Measurements from ENCODE around the gene ZDHHC4. TPM values are rescaled to one million over a fixed set of nuclear protein-coding genes. Genes with fewer than 3 reads are reported as not detected.

Gene ZDHHC4
- total RNA-seq, 1 experiment from 2014 or later, result 62.0 TPM

DNA sequence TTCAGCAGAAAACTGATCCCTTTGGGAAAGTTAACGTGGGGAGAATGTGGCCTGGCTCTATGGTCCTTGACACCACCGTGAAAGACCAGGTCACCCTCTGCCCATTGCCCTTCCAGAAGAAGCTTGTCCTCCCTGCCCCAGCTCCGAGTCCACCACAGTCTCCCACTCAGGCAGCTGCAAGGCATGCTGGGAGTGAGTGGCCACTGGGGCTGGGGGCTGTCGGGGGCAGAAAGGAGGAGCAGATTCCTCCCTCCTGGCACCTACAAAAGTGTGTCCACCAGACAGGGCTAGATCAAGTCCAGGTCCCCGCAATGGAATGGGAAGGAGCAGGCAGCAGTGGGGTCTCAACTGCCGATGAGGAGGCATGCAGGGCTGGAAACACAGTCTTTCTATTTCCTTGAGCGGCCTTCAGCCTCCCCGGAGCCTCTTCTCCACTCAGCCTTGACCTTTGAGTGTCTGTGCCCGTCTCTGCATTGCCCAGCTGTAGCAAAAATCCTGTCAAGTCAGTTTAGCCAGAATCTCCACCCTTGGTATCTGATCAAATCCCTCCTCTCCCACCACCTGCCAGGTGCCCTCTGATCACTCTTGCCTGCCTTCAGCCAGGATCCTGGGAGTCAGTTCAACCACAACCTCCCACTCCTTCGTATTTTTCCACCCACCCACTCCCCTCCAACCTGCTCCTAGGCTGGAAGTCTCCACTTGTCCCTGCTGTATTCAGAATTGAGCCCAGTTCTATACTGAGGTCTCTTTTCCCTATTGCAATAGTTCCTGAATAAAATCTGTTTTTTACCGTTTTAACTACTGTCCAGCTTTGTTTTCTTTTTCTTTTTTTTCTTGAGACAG is 53.0 kb downstream of the ZDHHC4 start:
- WGBS (ENCODE audit: extremely low coverage, insufficient read length, low lambda C conversion rate), result no CpG with 5 or more reads among the region's 11 CpGs
- no peak overlapping the region for H3K27ac Mint-ChIP-seq
- no peak overlapping the region for H3K23ac ChIP-seq (ENCODE audit: insufficient read length, low read depth, low read length)

More for the DNA sequence above, 53.0 kb downstream of the ZDHHC4 start:
- Histone ChIP-seq H3K56ac (ENCODE audit: insufficient read length, low read depth, low read length) (no peak overlapping the region), H3K4me1 (ENCODE audit: insufficient read depth, low read length) (no peaks in the 10 kb centered on the region), H2AFZ (ENCODE audit: low read length) (no peak overlapping the region), H2BK20ac (ENCODE audit: low read depth, low read length, poor library complexity, severe bottlenecking) (no peak overlapping the region), H3K9me3 (ENCODE audit: control insufficient read depth, low read depth, low read length) (no peaks in the 10 kb centered on the region), H3K79me1 (ENCODE audit: insufficient read depth, low read depth, low read length, poor library complexity, severe bottlenecking) (no peaks in the 10 kb centered on the region), H3K27ac (ENCODE audit: insufficient read length, low read depth, low read length) (no peak overlapping the region), H2BK120ac (ENCODE audit: low read depth, low read length, poor library complexity, severe bottlenecking) (no peak overlapping the region), H3K23me2 (ENCODE audit: insufficient read length, low read depth, low read length, poor library complexity, severe bottlenecking) (no peaks in the 10 kb centered on the region), H3K18ac (ENCODE audit: insufficient read length, low read depth, low read length) (no peak overlapping the region), H3K79me2 (ENCODE audit: insufficient read depth, low read length) (no peaks in the 10 kb centered on the region), H3K14ac (ENCODE audit: insufficient read depth, low read length) (no peak overlapping the region), H4K91ac (ENCODE audit: insufficient read length, low read depth, low read length) (no peak overlapping the region), H3K4me2 (ENCODE audit: insufficient read depth, insufficient read length, low read length) (no peak overlapping the region), H2BK12ac (ENCODE audit: insufficient read length, low read depth, low read length) (no peak overlapping the region), H2BK5ac (ENCODE audit: insufficient read length, low read length) (no peak overlapping the region), H3K27me3 (ENCODE audit: insufficient read depth, low read length) (no peaks in the 10 kb centered on the region), H4K20me1 (ENCODE audit: control insufficient read depth, insufficient read depth, insufficient read length) (no peaks in the 10 kb centered on the region), H4K5ac (ENCODE audit: insufficient read length, low read depth, low read length) (no peak overlapping the region), H2BK15ac (ENCODE audit: low read depth, low read length) (no peak overlapping the region), H2AK5ac (ENCODE audit: insufficient read length, low read length) (no peak overlapping the region), H3T11ph (ENCODE audit: low read length) (no peak overlapping the region), H3K4ac (ENCODE audit: low read depth, low read length) (no peak overlapping the region), H4K8ac (replicated peaks; ENCODE audit: insufficient read length, low read depth, low read length) (no peak overlapping the region), H3K9ac (ENCODE audit: extremely low read depth, insufficient read length, low read length) (no peak overlapping the region)
- no peaks in the 10 kb centered on the region; a peak in 1 of 5 replicates for H3K9me3 Mint-ChIP-seq
- H3K36me3 Mint-ChIP-seq (ENCODE audit: insufficient read depth in 1 of 3, low read depth in 3 of 3), result no peaks in the 10 kb centered on the region
- 0 out of 2 replicates have a peak, but pooled peaks cover 1% of the 10 kb centered on the region for H3K27me3 Mint-ChIP-seq (ENCODE audit: low read depth)
- DNase-seq, result no peak
- no peak overlapping the region for H3K4me3 Mint-ChIP-seq
- TF ChIP-seq, protein P1, sequence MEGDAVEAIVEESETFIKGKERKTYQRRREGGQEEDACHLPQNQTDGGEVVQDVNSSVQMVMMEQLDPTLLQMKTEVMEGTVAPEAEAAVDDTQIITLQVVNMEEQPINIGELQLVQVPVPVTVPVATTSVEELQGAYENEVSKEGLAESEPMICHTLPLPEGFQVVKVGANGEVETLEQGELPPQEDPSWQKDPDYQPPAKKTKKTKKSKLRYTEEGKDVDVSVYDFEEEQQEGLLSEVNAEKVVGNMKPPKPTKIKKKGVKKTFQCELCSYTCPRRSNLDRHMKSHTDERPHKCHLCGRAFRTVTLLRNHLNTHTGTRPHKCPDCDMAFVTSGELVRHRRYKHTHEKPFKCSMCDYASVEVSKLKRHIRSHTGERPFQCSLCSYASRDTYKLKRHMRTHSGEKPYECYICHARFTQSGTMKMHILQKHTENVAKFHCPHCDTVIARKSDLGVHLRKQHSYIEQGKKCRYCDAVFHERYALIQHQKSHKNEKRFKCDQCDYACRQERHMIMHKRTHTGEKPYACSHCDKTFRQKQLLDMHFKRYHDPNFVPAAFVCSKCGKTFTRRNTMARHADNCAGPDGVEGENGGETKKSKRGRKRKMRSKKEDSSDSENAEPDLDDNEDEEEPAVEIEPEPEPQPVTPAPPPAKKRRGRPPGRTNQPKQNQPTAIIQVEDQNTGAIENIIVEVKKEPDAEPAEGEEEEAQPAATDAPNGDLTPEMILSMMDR (conservative IDR thresholded peaks at IDR 0.05), result no peak
- H3K4me1 Mint-ChIP-seq, result no peaks in the 10 kb centered on the region; a peak in 1 of 4 replicates
